NCI-H2196 treated with DMSO at 0.1 percent for 48 hours (cell line): ENCODE measurements around the gene IMPACT.
A peak's percentile ranks its signal among the peaks of the same experiment; 100 is the strongest.

Source experiments
- DNase-seq: peaks from one replicate; lab custom pipeline; 2025; ENCODE audit not compliant: unreplicated experiment; lab: John Stamatoyannopoulos, UW

Gene IMPACT, protein sequence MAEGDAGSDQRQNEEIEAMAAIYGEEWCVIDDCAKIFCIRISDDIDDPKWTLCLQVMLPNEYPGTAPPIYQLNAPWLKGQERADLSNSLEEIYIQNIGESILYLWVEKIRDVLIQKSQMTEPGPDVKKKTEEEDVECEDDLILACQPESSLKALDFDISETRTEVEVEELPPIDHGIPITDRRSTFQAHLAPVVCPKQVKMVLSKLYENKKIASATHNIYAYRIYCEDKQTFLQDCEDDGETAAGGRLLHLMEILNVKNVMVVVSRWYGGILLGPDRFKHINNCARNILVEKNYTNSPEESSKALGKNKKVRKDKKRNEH

DNA sequence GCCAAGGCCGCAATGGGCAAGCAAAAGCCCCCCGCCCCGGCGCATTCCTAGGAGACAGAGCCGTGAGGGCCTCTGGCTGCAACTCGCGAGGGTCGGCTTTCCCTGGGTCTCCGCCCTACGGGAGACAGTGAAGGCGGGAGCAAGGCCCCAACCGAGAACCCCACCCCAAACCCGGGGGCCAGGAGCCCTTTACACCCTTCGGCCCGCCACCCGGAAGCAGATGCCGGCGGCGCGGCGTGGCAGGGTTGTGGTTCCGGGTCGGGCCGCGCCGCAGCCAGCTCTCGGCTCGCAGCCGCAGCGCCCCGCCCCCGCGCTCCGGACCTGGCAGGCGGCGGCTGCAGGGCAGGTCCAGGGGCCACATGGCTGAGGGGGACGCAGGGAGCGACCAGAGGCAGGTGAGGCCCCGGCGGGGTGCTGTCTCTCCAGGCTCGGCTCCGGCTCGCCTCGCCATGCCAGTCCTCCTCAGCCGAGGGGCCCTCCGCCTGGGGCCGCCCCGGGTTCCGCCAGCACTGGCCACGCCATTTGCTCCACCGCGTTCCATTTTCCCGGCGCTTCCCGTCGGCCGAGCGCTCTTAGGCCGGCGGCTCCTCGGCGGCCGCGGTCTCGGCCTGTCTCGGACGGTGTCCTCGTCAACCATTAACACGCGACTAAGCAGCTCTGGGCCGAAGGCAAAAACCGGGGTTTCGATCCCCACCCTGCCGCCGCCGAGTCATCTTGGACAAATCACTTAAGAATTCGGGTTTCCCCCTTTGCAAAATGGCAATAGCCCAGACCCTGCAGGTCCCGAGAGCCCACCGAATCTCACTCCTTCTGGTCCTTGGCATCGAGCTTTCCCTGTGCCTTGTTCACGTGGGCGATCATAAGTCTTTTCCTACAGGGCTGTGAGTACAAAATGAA, at the start of gene IMPACT:
Gene IMPACT (plus strand): TSS at position 273 of the 897 bp plus-strand sequence. CDS start 87 bp downstream, at position 360.
- DNase-seq, result no peak

DNA sequence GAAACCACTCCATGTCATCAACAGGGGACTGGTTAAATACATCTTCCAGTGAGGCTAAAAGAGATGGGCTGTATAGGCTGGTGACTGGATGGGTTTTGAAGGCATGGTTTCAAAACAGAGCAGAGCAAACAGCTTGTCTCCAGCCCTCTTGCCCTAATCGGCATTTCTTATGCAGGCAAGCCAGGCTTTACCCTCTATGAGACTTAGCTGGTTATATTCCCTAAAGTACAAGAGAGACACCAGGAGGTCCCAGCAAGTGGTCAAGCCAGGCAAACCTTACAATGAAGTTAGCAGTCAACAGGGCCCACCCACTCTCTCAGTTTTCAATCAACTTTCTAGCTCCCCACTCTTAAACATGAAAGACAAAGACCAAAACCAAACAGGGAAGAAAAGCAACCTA, 47.9 kb upstream of the IMPACT start:
- no peak for DNase-seq

DNA sequence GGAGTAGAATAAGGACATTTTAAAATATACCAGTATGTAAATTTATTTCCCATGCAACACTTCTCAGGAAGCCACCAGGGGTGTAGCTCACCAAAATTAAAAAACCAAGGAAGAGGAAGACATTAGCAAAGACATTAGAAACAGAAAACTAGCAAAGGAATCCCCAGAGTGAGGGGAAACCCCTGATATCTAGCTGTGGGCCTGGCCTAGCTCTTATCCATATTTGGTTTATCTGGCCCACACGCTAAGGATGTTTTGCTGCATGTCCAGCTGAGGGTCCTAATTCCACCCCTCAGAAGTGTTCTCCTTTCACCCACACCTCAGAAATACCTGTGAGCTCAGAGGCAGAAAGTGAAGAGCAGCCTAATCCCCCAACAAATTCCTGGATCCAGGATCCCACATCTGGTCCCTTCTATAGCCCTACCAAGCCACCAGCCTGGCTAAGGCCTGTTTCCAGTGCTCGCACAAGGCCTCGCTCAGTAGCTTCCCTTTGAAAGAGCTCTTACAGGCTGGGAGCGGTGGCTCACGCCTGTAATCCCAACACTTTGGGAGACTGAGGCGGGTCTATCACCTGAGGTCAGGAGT, 46.2 kb upstream of the IMPACT start:
- no peak for DNase-seq

DNA sequence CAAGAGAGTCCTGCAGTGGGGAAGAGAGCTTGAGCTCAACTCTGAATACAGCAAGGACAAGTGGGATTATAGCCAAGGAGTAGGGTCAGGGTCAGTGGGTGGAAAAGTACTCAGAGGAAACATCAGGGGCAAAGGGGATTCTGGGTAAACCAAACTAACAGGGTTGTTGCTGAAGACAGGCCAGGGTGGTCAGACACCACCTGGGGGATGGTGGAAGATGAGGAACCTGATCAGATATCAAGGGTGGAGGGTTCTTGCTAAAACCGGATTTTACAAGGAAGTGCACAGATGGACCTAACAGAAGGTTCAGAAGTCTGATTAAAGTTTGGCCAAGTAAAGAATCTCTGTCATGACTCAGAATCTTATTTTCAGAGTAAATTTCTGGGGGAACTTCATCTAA, 45.3 kb upstream of the IMPACT start:
- DNase-seq, result no peak

DNA sequence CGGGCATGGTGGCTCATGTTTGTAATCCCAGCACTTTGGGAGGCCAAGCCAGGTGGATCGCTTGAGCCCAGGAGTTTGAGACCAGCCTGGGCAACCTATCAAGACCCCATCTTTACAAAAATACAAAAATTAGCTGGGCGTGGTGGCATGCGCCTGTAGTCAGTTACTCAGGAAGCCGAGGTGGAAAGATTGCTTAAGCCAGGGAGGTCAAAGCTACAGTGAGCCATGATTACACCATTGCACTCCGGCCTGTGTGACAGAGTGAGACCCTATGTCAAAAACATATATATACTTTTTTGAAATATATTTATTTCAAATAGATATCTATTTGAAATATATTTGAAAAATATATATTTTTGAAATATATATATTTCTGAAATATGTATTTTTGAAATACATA, 39.8 kb upstream of the IMPACT start:
- DNase-seq, result no peak

DNA sequence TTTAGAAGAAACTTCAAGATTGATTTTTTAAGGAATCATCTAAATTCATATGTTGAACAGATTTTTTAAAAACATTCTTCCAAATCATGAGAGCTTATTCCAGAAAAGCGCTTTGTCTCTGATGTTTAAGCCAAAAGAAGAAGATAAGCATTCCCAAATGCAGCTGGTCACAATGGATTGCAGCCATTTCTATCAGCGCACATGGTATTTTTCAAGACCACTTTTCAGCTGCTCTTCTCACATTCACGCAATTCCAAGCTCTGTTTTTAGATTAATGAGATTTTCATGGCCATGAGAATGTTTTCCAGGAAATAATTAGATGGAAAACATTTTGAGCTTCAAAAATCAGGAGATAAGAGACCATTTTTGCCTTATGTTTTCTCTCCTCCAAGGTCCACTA, 37.5 kb upstream of the IMPACT start:
- DNase-seq, result no peak

DNA sequence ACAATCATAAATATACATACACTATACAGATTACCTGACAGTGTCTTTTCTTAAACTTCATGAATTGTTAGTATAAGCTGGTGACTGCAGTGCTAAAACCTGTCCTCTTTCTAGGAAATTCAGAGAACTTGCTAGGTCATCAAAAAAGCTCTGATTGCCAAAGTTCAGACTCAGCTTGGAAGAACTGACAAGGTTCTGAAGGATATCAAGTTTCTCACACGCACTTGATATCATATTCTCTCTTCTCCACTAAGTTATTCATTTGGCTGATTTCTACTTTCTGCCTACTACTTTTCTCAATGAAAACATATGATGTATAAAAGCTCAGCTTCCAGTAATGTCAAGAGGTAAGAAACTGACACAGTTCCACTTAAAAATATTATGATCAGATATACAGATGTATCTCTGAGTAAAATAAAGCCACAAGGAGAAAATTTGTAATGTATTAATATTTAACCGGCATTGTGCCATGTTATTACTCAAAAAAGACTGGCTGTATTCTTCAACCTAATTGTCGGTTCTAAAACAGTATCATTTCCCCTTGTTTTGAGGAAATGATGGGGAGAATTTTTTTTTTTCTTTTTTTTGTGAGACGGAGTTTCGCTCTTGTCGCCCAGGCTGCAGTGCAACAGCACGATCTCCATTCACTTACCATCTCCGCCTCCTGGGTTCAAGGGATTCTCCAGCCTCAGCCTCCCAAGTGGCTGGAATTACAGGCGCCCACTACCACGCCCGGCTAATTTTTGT, 31.2 kb upstream of the IMPACT start:
- no peak for DNase-seq

DNA sequence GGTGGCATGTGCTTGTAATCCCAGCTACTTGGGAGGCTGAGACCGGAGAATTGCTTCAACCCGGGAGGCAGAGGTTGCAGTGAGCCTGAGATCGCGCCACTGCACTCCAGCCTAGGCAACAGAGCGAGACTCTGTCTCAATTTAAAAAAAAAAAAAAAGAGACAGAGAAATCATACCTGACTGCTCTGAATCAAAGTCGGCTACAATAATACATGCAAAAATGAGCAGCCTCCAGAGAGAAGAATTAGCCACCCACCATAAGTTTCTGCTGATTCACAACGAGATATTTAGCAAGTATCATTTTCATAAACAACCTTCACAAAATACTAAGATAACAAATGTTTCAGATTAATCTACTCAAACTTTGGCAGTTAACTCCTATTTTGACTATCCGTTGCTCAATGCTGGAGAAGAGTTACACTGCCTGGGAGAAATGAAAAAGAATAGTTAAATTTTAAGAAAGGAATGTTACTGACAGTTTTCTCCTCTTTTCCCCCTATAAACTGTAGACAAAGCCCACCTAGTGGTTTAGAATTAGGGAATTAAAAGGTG, 30.3 kb upstream of the IMPACT start:
- no peak for DNase-seq

DNA sequence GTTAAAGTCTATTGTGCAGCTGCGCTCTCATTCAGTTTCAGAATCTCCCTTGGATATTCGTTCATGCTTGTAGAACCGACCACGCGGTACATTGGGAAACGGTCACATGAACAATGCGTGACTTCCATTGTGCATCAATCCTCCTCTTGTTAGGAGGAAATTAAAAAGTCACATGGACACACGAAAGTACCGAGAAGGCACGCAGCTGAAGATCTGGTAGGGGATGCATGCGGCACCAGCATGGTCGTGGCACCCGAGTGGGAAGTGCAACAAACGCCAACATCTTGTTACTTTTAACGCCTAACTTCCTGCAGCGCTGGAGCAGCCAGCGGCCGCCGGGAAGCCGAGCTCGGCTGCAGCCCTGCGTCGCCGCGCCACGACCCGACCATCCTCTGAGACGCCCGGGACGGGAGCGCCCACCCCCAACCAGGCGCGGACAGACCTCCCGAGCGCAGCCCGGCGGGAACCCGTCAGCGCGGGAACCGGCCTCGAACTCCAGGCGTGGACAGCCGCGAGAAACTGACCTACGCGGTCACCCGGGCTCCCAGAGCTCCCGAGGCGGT, 29.3 kb upstream of the IMPACT start:
- DNase-seq, result peak; percentile 17

DNA sequence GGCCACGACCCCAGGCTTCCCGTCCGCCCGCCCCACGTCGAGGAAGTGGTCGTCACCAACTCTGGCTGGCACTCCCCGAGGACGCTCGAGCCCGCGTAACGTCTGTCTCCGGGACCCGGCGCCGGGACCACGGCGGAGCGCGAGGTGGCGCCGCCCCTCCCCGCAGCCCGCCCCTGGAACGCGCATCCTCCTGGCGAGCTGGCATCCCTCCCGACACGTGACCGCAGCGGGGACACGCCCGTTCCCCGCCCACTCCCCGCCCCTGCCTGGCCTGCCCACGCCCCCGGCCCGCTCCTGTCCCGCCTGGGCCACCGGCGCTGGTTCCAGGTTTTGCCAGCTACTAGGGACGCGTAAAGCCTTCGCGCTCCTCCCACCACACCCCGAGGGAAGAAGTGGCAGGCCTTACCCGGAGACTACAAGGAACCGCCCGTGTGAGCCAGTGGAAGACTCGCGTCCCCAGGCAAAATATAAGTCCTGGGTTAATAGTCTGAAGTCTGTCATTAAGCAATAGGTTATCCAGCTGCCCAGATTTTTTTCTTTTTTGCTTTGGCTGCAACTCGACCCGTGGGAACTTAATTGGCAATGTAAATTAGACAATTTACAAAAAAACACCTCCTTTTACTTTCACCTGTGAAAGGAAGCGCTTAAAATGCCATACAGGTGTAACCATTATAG, 28.6 kb upstream of the IMPACT start, which contains the start of gene OSBPL1A:
Gene OSBPL1A (minus strand): TSS at position 131 of the 675 bp plus-strand sequence. CDS start 20,291 bp downstream, outside the sequence.
- peak; percentile 88 for DNase-seq

DNA sequence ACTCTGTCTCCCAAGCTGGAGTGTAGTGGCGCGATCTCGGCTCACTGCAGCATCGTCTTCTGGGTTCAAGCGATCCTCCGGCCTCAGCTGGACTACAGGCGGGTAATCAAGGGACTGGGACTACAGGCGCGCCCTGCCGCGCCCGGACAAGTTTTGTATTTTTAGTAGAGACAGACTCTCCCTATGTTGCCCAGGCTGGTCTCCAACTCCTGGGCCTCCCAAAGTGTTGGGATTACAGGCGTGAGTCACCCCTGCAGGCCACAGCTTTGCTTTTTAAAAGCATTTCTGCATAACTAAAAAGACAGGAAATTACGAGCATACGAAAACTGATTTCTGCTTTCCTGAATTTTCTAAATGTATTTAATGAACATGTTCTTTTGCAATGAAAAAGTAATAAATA, 27.9 kb upstream of the IMPACT start:
- DNase-seq, result no peak

DNA sequence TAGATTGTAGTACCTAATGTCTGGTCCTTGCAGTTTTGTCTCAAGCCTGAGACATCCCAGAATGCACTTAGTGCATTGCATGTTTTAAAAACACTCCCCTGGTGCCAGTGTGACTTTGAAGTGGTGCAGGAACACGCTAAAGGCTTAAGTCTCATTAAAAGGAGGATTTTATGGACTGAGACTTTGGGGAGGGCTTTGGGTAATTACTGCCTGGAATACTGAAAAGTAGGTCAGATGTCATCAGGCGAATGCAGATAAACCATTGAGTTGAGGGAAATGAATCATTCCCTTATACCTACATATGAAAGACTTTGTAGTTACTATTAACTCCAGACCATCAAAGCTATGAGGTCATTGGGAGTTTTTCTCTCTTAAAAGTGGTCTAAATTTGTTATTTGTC, 25.9 kb upstream of the IMPACT start:
- no peak for DNase-seq

DNA sequence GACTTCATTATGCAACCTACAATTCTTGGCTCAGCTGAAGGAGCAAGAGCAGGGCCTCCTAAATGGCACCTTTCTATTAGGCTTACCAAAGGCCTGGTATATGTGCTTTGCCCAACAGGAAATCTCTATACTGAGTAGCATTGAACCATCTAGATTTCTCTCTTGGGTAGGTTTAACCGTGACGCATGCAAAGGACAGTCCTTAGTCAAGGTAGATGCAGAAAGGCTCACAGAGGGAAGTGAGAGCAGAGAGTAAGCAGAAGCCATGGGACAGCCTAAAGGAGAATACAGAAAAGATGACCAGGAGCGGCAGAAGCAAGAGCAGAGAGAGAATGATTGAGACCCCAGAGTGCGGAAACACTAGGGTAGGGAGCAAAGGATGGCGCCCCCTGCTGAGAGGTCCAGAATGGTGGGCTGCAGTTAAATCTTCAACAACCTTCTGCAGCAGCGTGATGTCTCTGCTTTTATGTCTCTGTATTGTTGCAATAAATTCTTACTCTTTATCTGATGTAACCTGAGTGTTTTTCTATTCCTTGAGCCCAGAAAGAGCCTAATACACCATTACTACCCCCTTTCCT, 24.2 kb upstream of the IMPACT start:
- DNase-seq, result no peak

DNA sequence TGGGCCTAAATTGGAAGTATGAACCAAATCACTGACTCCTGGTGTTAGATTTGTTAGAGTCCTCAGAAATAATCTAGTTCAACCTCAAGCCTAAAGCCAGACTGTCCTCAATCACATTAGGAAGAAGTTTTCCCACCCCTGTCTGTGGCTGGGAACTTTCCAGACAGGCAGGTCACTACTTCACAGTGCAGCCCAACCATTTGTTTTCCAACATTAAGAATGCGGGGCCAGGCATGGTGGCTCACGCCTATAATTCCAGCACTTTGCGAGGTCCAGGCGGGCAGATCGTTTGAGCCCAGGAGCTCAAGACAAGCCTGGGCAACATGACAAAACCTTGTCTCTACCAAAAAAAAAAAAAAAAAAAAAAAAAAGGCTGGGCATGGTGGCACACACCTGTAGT, 23.4 kb upstream of the IMPACT start:
- DNase-seq, result no peak

DNA sequence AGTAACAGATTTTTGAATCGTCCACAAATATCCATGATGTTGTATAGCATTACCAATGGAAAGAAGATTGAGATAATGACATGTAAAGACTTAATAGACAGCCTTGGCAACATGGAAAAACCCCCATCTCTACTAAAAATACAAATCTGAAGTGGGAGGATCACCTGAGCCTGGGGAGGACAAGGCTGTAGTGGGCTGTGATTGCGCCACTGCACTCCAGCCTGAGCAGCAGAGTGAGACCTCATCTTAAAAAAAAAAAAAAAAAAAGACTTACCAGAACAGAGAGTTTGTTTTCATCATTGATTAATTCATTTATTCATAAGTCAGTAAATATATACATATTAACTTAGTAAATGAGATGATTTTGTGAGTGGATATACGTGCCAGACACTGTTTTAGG, 21.9 kb upstream of the IMPACT start:
- DNase-seq, result no peak

DNA sequence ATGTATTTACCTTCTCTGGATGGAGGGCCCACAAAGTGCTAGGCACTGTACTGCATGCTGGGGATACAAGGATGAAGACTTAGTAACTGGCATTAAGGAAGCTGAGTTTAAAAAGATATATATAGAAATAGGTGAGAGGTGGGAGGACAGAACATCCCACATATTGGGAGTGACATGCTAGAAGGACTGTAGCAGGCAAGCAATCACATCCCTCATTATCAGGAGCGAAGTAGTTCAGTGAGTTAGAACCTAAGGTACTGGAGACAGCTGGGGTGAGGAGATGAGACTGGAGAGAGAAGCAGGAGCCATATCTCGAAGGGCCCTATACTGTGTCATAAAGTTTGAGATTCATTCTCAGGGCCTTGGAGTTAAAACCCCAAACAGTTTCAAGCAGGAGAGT, 18.0 kb upstream of the IMPACT start:
- DNase-seq, result no peak

DNA sequence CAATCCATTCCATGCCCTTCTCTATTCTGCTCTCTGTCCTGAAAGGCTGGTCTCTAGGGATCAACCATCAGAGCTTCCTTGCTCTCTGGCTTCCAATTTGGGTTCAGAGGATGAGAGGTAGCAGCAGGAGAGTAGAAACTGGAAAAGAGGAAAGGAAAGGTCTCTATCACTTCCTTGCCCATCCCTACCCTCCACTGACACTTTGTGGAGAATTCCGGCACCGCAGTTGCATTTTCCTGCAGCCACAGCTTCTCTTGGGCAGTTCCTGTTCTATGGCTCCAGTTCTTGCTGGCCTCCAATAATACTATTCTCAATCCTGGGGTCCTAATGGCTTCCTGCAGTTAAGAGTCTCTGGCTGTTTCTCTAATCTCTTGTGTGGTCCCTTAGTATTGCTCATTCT, 13.3 kb upstream of the IMPACT start:
- DNase-seq, result no peak

DNA sequence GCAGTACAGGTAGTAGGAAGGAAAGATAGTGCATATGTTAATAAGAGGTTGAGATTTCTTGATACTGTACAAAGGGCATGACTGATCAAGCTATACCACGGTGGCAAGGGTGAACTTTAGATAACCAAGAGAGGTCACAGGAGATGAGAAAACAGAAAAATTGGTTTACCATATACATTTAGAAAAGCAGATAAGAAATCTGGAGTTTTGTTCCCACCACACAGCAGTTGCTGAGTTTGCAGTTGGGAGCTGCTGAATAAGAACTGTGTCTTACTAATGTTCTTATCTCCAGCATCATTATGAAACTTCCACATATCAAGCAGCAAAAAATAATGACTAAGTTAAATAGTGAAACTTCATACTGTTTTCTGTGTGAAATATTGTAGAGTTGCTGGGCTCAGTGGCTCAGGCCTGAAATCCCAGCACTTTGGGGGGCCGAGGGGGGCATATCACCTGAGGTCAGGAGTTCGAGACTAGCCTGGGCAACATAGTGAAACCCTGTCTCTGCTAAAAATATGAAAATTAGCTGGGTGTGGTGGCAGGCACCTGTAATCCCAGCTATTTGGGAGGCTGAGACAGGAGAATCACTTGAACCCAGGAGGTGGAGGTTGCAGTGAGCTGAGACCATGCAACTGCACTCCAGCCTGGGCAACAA, 12.0 kb upstream of the IMPACT start:
- no peak for DNase-seq

DNA sequence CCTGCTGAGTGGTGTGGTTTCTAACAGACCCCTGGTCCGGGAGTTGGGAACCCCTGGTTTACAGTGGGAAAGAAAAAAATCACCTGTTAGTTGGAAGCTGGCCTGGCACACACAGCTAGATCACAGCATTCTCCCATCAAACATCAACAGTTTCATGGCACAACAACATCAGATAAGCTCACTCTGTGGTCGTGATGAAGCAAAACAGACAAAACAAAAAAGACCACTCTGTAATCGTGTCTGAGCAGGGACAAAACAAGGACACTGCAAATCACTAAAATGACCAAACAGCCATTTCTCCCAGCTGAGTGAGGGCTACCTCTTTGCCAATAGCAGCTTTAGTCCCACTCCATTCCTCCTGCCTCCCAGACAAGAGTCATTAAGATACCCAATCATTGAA, 9.0 kb upstream of the IMPACT start:
- no peak for DNase-seq
